Measurements from ENCODE around the gene GOPC.
"Not testable (repeated sequence)": the region's sequence is repeated elsewhere in the genome, so short reads cannot be mapped to it uniquely, and the experiment has no call there.

The GOPC gene

GRCh38 chr6:117602151-117602898, at the start of gene GOPC:
Gene GOPC (minus strand): TSS chr6:117602511. CDS start chr6:117602288, 223 bp downstream.
- peak; percentile 99 for DNase-seq

DNA sequence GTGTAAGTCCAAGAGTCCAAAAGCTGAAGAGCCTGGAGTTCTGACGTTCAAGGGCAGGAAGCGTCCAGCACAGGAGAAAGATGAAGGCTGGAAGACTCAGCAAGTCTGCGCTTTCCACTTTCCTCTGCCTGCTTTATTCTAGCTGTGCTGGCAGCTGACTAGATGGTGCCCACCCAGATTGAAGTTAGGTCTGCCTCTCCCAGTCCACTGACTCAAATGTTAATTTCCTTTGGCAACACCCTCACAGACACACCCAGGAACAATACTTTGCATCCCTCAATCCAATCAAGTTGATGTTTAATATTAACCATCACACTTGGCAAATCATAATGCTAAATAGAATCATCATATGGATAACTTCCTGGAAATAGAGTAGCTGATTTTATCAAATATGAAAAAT, 49.7 kb upstream of the GOPC start:
- DNase-seq: not testable (repeated sequence)

- no peak for DNase-seq
Measured at GRCh38 chr6:117642976-117643375, 40.7 kb upstream of the GOPC start.

DNA sequence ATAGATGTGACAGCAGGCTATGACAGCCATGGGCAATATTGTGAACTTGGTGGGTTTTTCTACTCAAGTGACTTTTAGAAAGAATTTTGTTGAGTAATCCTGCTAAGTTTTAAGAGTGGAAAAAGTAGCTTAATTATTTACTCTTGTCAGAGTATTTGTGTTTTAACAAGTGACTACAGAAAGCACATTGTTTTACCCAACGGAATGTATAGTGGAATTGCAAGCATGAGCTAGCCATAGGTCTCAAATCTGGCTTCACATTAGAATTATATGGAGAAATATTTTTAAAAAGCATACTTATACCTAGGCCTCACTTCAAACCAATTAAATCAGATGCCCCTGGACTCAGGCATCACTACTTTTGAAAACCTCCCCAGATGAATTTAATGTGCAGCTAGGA, 35.5 kb upstream of the GOPC start:
- DNase-seq: no peak

DNA sequence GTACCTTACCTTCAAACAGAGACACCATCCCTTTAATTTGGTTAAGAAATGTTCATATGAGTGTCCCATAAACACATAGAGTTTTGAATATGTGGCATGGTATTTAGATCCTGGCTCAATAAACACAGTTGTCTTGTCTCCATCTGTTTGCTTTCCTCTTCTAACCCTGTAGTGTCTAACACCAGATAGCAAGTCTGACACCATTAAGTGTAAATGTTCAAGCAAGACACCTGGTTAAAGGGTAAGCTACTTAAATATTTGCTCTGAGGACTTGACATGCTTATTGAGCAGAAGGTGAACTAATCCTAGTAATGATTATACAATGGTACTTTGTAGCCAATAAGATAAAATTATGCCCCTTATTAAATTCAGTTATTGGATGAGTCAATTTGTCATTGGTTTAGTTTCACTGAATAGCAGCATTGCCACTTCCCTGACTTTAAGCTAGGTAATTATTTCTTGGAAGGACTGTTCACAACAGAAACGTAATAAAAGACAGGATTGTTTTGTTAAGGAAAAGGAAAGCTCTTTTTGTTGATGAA, 26.9 kb upstream of the GOPC start:
- DNase-seq: no peak

DNA sequence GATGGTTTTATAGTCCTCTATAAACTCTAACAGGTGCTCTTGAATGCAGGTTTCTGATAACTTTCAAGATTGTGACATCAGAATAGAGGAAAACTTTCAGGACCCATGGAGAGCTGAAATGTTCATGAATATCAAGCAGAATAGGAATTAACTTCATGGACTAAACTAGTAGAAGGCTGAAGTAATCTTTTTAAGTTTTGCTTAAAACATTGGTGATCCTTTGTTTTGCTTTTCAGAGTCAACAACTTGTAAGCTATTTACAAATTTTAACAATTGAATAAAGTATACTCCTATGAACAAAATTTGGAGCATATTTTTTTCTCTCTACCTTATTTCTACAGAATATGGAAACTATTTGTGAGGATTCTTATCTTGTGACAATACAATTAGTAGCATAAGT, 25.2 kb upstream of the GOPC start:
- DNase-seq: no peak

DNA sequence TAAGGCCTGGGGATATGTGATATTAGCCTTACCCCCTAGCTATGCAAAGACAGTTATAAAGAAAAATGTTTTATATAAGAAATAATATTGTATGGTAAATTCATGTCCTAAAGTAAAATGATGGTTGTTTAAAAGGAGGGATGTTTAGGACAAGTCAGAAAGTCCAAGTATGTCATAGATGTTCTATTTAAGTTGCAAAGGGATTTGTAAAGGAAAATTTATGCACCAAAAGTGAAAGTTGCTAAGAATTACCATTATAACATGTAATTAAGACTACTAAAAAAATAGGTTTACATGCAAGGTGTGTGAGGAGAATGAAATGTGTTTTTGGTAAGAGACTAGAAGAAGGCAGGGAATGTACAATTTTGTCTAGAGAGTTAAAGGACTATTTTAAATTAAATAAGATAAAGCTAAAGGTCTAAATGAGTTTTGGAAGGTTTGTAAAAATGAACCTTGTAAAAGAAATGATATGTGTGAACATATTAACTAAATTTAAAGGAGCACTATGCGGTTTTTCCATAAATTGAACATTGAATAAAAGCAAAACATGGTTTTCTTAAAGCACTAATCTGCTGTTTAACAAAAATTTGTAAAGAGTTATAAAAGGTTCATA, 22.7 kb upstream of the GOPC start:
- DNase-seq: no peak

DNA sequence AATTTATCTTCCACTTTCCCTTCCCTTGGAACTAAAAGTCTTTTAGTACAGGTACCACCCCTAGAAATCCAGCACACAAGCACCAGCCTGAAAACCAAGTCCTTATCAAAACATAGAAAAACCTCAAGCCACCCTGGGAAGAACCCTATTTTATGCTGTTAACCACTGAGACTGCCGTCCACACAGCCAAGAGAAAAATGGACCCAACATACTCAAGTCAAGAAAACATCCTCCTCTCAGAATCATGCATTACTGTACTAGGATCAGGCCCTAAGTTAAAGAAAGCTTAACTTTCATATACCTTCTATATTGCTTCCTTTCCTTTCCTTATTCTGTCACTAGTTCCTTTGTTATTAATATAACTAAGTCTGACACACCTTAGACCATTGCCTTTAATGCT, 16.9 kb upstream of the GOPC start:
- DNase-seq: no peak

DNA sequence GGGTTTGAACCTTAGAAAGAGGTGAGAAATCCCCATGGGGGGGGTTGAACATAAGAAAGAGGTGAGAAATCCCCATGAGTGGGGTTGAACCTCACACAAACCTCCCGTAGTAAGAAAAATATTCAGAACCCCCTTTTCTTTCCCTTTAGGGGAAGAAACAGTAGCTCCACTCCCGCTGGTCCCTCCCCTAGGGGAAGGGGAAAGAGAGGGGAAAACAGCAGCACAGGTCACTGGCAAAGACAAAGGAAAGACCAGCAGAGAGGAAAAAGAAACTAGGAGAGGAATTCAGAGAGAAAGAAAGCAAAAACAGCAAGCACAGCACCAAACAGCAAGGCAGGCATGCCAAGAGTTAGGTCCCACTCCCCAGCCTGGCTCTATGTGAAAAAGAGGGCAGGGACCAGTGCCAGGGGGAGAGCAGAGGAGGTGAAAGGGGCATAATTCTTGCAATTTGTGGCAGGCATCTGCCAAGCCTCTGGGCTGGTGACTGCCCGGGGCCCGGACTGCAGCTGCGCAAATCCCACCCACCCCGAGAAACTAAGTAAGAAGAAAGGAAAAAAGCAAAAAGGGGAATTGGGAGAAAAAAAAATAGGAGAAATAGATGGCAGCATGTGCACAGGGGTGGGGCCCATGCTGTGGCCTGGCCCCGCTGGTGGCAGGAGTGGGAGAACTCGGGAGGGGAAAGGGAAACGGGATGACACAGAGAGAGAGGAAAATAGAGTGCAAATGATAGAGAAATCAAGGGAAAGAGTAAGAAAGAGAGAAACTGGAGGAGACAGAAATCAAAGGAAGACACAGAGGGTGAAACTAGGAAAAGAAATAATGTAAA, 15.1 kb upstream of the GOPC start:
- no peak for DNase-seq

DNA sequence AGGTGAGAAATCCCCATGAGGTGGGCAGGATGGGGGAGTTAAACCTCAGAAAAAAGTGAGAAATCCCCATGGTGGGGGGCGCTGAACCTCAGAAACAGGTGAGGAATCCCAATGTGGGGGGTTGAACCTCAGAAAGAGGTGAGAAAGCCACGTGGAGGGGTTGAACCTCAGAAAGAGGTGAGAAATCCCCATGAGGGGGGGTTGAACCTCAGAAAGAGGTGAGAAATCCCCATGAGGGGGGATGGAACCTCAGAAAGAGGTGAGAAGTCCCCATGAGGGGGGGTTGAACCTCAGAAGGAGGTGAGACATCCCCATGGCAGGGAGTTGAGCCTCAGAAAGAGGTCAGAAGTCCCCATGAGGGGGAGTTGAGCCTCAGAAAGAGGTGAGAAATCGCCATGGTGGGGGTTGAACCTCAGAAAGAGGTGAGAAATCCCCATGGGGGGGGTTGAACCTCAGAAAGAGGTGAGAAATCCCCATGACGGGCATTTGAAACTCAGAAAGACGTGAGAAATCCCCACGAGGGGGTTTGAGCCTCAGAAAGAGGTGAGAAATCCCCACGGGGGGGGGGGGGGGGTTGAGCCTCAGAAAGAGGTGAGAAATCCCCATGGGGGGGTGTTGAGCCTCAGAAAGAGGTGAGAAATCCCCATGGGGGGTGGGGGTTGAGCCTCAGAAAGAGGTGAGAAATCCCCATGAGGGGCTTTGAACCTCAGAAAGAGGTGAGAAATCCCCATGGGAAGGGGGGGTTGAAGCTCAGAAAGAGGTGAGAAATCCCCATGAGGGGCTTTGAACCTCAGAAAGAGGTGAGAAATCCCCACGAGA, 14.3 kb upstream of the GOPC start:
- DNase-seq: no peak

DNA sequence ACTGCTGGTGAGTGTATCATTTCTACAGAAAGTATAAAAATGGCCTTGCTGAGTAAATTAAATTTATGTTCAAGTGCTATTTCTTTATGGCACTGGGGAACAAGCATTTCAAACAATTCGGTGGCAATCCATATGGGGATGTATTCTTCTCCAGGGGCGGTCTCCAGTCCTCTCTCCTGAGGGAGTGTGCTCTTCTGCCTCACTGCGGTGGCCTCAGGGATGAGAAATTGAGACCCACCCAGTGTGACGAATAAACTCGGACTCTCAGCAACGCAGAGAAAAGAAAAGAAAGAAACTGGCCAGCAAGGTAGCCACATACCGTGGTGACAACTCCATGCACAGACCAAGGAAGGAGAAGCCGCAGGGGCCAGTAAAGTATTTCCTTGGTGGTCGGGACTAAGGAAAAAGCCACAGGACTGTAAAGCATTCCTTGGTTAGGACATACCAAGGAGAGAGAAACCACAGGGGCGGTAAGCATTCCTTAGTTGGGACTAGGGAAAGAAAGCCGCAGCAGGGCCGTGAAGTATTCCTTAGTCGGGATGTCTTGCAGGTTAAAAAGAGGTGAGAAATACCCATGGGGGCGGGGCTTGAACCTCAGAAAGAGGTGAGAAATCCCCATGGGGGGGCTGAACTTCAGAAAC, 13.6 kb upstream of the GOPC start:
- DNase-seq: no peak

DNA sequence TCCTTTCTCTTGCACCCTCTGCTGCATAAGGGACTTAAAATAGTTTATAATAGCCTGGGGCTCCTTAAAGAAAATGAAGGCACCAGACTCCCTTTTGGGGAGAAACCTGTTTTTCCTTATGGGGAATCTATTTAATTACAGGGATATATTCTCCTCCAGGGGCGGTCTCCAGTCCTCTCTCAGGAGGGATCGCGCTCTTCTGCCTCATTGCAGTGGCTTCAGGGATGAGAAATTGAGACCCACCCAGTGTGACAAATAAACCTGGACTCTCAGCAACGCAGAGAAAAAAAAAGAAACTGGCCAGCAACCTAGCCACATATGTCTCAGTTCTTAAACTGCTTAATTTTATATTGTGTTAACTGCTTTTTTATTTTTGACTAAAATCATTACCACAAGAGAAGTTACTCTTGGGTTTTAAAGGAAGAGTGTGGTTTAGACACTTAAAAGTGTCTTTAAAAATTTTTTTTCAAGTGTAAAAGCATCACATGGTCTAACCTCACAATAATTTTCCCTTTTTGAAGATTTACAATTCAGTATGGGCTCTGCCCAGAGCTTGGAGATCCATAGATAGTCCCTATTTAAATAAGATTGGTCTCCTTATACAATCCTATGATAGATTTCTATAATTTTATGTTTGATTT, 11.7 kb upstream of the GOPC start:
- no peak for DNase-seq

- peak; percentile 71 for DNase-seq
Measured at GRCh38 chr6:117607511-117607910, 5.2 kb upstream of the GOPC start.

GRCh38 chr6:117605169-117605826, 3.0 kb upstream of the GOPC start:
- peak; percentile 62 for DNase-seq

DNA sequence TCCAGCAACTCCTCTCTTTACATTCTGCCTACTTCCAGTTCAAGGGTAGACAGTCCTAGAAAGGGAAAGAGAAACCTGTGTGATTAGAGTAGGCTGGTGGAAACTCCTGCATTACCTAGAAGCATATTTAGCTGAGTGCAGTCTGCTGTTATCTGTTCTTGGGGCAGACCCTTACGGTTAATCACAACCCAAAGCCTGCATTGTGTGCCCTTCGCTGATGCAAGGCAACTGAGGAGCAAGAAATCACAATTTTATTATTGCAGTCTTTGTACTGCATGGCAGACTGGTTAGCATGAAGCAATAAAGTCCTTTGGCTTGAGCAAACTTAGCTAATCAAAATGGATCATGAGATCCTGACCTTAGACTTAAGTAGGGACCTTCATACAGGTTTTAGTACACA, 1.5 kb upstream of the GOPC start:
- DNase-seq: peak; percentile 21

- DNase-seq: peak; percentile 10
Measured at GRCh38 chr6:117602899-117603588, 733 bp upstream of the GOPC start.

- no peak for DNase-seq
Measured at GRCh38 chr6:117601811-117602150, 530 bp downstream of the GOPC start.

DNA sequence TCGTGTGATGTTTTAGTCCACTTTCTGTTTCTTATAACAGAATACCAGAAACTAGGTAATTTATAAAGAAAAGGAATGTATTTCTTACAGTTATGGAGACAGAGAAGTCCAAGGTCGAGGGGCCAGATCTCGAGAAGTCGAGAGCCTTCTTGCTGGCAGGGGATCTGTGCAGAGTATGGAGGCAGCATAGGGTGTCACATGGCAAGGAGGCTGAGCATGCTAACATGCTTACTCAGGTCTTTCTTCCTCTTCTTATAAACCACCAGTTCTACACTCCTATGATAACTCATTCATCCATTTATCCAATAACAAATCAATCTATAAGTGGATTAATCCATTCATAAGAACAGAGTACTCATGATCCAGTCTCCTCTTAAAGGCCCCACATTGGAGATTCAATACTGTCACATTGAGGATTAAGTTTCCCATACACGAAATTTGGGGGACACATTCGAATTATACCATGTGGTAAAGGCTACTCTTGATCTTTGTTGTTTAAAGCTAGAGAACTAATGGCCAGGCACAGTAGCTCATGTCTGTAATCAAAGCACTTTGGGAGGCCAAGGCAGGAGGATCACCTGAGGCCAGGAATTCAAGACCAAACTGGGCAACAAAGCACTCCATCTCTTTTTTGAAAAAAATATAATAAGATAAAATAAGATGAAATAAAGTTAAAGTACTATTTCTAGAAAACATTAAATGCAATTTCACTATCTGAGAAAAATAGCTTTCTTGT, 2.1 kb downstream of the GOPC start:
- DNase-seq: no peak

GRCh38 chr6:117597755-117598154, 4.6 kb downstream of the GOPC start:
- DNase-seq: no peak
